Breast epithelium (tissue), 4 donors: ENCODE data around the gene GRIA3. TPM values are rescaled to one million over a fixed set of nuclear protein-coding genes. Genes with fewer than 3 reads are reported as not detected.

Source experiments
- DNase-seq, 2 donors: peaks; one replicate each; pipeline ENCODE4 v3.0.0-alpha.2; 2019; ENCODE audit warnings: low spot score in 2 of 2
- H3K27ac ChIP-seq, 2 donors: fragments of 200-600 bp; sonication (generic) in 1 of 2; one replicate each; pipeline ENCODE4 v1.5.1; 2016 to 2019; ENCODE audit warnings: mild to moderate bottlenecking in 1 of 2
- H3K27me3 ChIP-seq, 2 donors: fragments of 200-600 bp; sonication (generic) in 1 of 2; one replicate each; pipeline versions ENCODE4 v1.5.1 to v1.6.0; 2017 to 2019; ENCODE audit warnings: control low read depth in 1 of 2, mild to moderate bottlenecking in 1 of 2
- H3K36me3 ChIP-seq: fragments of 200-600 bp; one replicate; pipeline ENCODE4 v1.5.1; 2019
- H3K4me1 ChIP-seq, 2 donors: fragments of 200-600 bp; sonication (generic); one replicate each; pipeline ENCODE4 v1.5.1; 2016 to 2019; ENCODE audit warnings: control low read depth in 1 of 2
- H3K4me3 ChIP-seq, 3 donors: fragments of 200-600 bp; sonication (generic); 1 replicate in 2 of 3; 2 replicates in 1 of 3; pipeline ENCODE4 v1.5.1; 2016 to 2019; ENCODE audit warnings: mild to moderate bottlenecking in 3 of 3, moderate library complexity in 2 of 3
- H3K9me3 ChIP-seq, 2 donors: fragments of 200-600 bp; sonication (generic) in 1 of 2; one replicate each; pipeline ENCODE4 v1.5.1; 2016 to 2019; ENCODE audit warnings: control low read depth in 1 of 2
- POLR2A ChIP-seq: fragments of 450-650 bp; IDR thresholded peaks from one replicate; pipeline ENCODE4 v1.6.1; 2016; ENCODE audit warnings: antibody characterized with exemption, mild to moderate bottlenecking, moderate library complexity
- POLR2AphosphoS5 ChIP-seq, 3 donors: sonication (generic); formaldehyde crosslinking; IDR thresholded peaks; one replicate each; pipeline ENCODE4 v1.6.1; 2017; ENCODE audit warnings: antibody characterized with exemption in 3 of 3
- intact Hi-C: fragments of 100-400 bp; cut with DNase I; formaldehyde crosslinking; loops from one replicate; pipeline ENCODE4 v1.15.1; 2023; ENCODE audit warnings: low total_unique reads
- total RNA-seq, 3 donors: library from RNA; depleted of rRNA; stranded (reverse); fragments of >200 nt; gene quantifications; one replicate each; pipeline ENCODE4 v1.1.0, GENCODE V29; 2016
- TF ChIP-seq, protein P1 (sequence below), 3 donors: fragments of 450-650 bp; IDR thresholded peaks; one replicate each; pipeline ENCODE4 v1.5.1; 2016 to 2017; ENCODE audit warnings: antibody characterized with exemption in 3 of 3, mild to moderate bottlenecking in 3 of 3, moderate library complexity in 3 of 3

The GRIA3 gene
- total RNA-seq, 3 donors from 2014 or later, result 0.98 to 2.6 (median 1.9) TPM

DNA sequence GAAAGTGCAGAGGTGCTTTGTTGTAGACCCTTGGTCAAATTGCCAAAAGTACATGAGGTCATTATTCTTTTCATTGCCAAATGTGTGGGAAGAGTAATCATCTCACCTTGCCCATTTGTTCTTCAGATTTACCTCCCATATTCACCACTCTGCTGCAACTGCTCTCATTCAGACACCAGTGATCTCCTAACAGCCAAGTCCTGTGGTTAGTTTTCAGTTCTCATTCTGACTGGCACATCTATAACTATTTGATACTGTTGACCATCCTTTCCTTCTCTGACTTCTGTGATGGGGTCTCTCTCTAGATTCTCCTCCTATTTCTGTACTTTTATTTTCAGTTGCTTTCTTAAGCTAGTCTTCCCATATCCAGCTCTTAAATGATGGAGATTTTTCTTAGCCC, 39.8 kb downstream of the GRIA3 start:
- Histone ChIP-seq H3K36me3 (no peaks in the 10 kb centered on the region), H3K4me3 (no peak overlapping the region), H3K27me3 (no peaks in the 10 kb centered on the region), H3K9me3 (no peaks in the 10 kb centered on the region), H3K27ac (no peak overlapping the region), H3K4me1 (no peaks in the 10 kb centered on the region)
- TF ChIP-seq POLR2AphosphoS5 (IDR thresholded peaks at IDR 0.05) (no peak), POLR2A (no peak)
- TF ChIP-seq, protein P1, sequence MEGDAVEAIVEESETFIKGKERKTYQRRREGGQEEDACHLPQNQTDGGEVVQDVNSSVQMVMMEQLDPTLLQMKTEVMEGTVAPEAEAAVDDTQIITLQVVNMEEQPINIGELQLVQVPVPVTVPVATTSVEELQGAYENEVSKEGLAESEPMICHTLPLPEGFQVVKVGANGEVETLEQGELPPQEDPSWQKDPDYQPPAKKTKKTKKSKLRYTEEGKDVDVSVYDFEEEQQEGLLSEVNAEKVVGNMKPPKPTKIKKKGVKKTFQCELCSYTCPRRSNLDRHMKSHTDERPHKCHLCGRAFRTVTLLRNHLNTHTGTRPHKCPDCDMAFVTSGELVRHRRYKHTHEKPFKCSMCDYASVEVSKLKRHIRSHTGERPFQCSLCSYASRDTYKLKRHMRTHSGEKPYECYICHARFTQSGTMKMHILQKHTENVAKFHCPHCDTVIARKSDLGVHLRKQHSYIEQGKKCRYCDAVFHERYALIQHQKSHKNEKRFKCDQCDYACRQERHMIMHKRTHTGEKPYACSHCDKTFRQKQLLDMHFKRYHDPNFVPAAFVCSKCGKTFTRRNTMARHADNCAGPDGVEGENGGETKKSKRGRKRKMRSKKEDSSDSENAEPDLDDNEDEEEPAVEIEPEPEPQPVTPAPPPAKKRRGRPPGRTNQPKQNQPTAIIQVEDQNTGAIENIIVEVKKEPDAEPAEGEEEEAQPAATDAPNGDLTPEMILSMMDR (IDR thresholded peaks at IDR 0.05), result no peak
- DNase-seq, result no peak
- intact Hi-C loops, result no loop called here

DNA sequence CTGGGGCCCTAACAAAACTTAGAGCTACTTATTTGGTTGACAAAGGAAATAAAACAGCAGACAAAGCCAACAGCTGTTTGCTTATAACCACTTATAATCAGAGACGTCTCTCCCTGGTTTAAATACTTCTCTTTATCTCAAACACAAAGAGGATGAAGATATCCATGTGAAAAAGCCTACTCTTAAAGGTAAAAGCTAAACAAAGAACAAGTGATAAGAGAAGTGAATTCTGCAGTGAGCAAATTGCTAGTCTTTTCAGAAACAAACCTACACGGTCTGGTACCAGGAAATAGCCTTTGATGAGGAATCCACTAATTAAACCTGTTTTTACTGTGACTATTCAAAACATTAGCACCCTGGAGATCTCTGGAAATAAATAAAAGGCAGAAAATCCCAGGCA, 46.7 kb downstream of the GRIA3 start:
- H3K4me1 ChIP-seq, result no peaks in the 10 kb centered on the region
- intact Hi-C loops, result no loop called here
- H3K27me3 ChIP-seq, result peaks cover 0 to 6% of the 10 kb centered on the region in 2 donors
- no peak overlapping the region for H3K27ac ChIP-seq
- TF ChIP-seq POLR2A, result no peak
- TF ChIP-seq, protein P1 (IDR thresholded peaks at IDR 0.05), result no peak
- no peak for TF ChIP-seq POLR2AphosphoS5 (IDR thresholded peaks at IDR 0.05)
- H3K36me3 ChIP-seq, result no peaks in the 10 kb centered on the region
- DNase-seq, result no peak
- no peaks in the 10 kb centered on the region for H3K9me3 ChIP-seq
- H3K4me3 ChIP-seq, result no peak overlapping the region

DNA sequence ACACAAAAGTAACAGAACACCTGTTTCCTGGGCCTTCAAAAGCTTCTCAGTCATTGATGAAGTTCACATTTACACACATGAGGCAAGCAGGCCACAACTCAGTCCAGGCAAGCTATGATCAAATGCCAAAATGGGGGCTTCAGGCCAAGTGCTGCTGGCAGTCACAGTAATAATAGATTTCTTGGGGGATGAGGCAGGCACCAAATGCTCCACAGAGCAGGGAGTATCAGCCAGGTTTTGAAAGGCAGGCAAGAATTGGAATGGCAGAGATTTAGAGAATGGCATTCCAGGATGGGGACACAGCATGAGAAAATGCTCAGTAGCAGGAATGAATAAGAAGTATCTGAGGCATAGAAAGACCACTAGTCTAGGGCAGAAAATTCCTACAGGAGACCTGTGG, 52.8 kb downstream of the GRIA3 start:
- no peak overlapping the region for H3K27ac ChIP-seq
- H3K4me3 ChIP-seq, result no peak overlapping the region
- H3K9me3 ChIP-seq, result no peaks in the 10 kb centered on the region
- H3K36me3 ChIP-seq, result no peaks in the 10 kb centered on the region
- peaks cover 0 to 10% of the 10 kb centered on the region in 2 donors for H3K27me3 ChIP-seq
- no peak for DNase-seq
- TF ChIP-seq POLR2A (no peak), POLR2AphosphoS5 (IDR thresholded peaks at IDR 0.05) (no peak)
- TF ChIP-seq, protein P1 (IDR thresholded peaks at IDR 0.05), result no peak
- H3K4me1 ChIP-seq, result no peaks in the 10 kb centered on the region
- intact Hi-C loops, result no loop called here

DNA sequence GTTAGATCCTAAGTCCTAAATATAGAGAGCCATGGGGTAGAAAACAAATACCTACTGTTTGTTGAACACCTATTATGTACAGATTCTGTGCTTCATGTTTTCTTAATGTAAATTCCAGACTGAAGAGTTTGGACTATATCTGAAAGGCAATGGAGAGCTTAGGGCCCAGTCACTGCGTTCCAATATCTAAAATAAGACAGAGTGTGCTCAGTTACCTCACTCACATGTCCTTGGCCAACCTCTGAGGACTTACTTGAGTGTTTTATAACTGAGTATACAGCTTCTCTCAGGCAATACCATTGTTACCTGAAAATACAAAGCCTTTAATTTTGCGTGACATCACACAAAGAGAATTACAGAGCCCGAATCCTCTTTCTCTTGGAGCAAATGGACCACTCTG, 53.2 kb downstream of the GRIA3 start:
- no peaks in the 10 kb centered on the region for H3K9me3 ChIP-seq
- no peak for TF ChIP-seq POLR2A
- intact Hi-C loops, result no loop called here
- no peaks in the 10 kb centered on the region for H3K4me1 ChIP-seq
- no peak overlapping the region for H3K4me3 ChIP-seq
- no peak overlapping the region for H3K27ac ChIP-seq
- no peak for DNase-seq
- H3K36me3 ChIP-seq, result no peaks in the 10 kb centered on the region
- H3K27me3 ChIP-seq, result peaks cover 0 to 10% of the 10 kb centered on the region in 2 donors

DNA sequence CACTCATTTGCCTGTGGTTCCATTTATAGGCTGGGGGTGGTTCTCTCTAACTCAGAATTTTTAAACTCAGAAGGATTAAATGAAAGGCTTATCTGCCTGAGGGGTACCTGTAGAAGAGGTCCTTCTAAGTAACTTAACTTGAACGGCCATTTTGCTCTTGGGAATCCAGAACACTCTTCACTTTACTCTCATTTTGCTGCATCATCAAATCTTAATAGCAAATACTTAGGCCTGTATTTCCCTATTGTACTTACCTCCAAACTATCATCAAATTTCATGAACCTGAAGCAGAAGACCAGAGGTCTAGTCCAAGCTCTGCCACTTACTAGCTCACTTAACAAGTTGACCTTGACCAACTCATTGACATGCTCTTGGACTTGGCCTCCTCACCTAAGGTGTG, 70.4 kb downstream of the GRIA3 start:
- intact Hi-C loops, result no loop called here
- H3K27ac ChIP-seq, result no peak overlapping the region

More for the DNA sequence above, 70.4 kb downstream of the GRIA3 start:
- H3K27me3 ChIP-seq, result peaks cover 0 to 3% of the 10 kb centered on the region in 2 donors
- no peak for DNase-seq
- H3K4me3 ChIP-seq, result no peak overlapping the region
- H3K36me3 ChIP-seq, result no peaks in the 10 kb centered on the region
- H3K4me1 ChIP-seq, result no peaks in the 10 kb centered on the region
- TF ChIP-seq POLR2AphosphoS5 (IDR thresholded peaks at IDR 0.05) (no peak), POLR2A (no peak)
- TF ChIP-seq, protein P1 (IDR thresholded peaks at IDR 0.05), result no peak
- H3K9me3 ChIP-seq, result no peaks in the 10 kb centered on the region
